Measurements from ENCODE around the gene ASCC3.
A peak's percentile ranks its signal among the peaks of the same experiment; 100 is the strongest.

The ASCC3 gene

DNA sequence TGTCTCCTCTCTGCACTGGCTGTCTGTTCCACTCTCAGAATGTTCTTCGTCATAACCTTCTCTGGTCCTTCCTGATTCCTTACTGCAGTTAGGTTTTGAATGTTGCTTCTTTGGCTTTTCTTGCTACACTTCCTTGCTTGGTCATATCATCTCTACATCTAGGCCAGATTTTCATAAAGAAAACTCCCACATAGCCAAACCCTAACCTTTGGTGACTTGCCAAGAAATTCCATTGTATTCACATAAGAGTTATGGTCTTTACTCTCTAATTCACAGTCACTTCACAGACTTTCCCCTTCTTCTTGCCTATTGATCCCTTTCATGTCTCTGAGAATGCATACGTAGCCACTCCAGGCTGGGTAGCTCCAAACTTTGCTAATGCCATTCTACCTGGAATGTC, 374.5 kb downstream of the ASCC3 start:
- H3K9me3 ChIP-seq (ENCODE audit: control insufficient read depth, low read length), result no peaks in the 10 kb centered on the region
- H3K4me1 ChIP-seq (ENCODE audit: control insufficient read depth, insufficient read depth, low read length, poor library complexity, severe bottlenecking), result peaks cover 4% of the 10 kb centered on the region
- peaks cover 35% of the 10 kb centered on the region for H3K36me3 ChIP-seq (ENCODE audit: control insufficient read depth, insufficient read depth, low read length)
- 94 to 100% methylated on average over 2 of the region's 2 CpGs for WGBS, 2 experiments (ENCODE audit: insufficient coverage in 2 of 2)
- H3K4me3 ChIP-seq (ENCODE audit: extremely low read depth, insufficient read depth, low read length, poor library complexity, severe bottlenecking), result no peak overlapping the region
- H3K27ac ChIP-seq (ENCODE audit: low read depth, low read length, severe bottlenecking), result no peak overlapping the region

- 81 to 86% methylated on average over 2 to 6 of the region's 6 CpGs for WGBS, 2 experiments (ENCODE audit: insufficient coverage in 2 of 2)
- H3K36me3 ChIP-seq (ENCODE audit: control insufficient read depth, insufficient read depth, low read length), result peaks cover 23% of the 10 kb centered on the region
- no peak overlapping the region for H3K4me3 ChIP-seq (ENCODE audit: extremely low read depth, insufficient read depth, low read length, poor library complexity, severe bottlenecking)
- H3K27ac ChIP-seq (ENCODE audit: low read depth, low read length, severe bottlenecking), result peak overlapping the region; percentile 69
- H3K9me3 ChIP-seq (ENCODE audit: control insufficient read depth, low read length), result no peaks in the 10 kb centered on the region
- H3K4me1 ChIP-seq (ENCODE audit: control insufficient read depth, insufficient read depth, low read length, poor library complexity, severe bottlenecking), result peaks cover 4% of the 10 kb centered on the region
Measured at GRCh38 chr6:100504786-100505737, 376.1 kb downstream of the ASCC3 start.

DNA sequence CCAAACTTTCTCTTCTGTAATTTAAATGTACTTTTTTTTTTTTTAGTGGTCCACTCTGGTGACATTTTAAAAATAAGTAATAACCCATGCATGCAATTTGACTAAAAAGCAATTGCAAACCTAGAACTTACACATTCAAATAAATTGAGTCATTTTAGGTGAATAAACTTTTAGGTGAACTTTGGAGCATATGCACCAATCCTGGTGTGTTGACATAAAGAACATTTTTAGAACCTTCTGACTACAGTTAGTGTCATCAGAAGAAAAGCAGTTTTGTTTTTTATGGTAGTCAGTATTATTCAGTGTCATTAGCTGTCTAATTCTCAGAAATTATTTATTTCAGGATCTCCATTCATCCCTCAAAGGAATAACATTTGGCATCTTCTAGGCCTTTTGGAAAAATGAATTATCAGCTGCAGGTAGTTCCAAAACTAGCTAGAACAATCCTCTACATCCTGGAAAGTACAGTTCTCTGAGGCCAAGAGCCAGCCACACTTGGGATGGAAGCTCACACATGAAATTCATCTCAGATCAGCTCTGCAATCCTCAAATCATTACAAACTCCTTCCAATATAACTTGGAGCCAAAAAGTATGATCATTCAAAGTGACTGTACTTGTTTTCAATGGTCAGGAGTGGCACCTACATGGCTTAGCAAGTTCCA, 378.0 kb downstream of the ASCC3 start:
- Histone ChIP-seq H3K9me3 (ENCODE audit: control insufficient read depth, low read length) (no peaks in the 10 kb centered on the region), H3K36me3 (ENCODE audit: control insufficient read depth, insufficient read depth, low read length) (peaks cover 10% of the 10 kb centered on the region), H3K27ac (ENCODE audit: low read depth, low read length, severe bottlenecking) (no peak overlapping the region), H3K4me1 (ENCODE audit: control insufficient read depth, insufficient read depth, low read length, poor library complexity, severe bottlenecking) (peaks cover 4% of the 10 kb centered on the region), H3K4me3 (ENCODE audit: extremely low read depth, insufficient read depth, low read length, poor library complexity, severe bottlenecking) (no peak overlapping the region)

- Histone ChIP-seq H3K4me3 (ENCODE audit: extremely low read depth, insufficient read depth, low read length, poor library complexity, severe bottlenecking) (no peak overlapping the region), H3K4me1 (ENCODE audit: control insufficient read depth, insufficient read depth, low read length, poor library complexity, severe bottlenecking) (no peaks in the 10 kb centered on the region), H3K27ac (ENCODE audit: low read depth, low read length, severe bottlenecking) (no peak overlapping the region), H3K36me3 (ENCODE audit: control insufficient read depth, insufficient read depth, low read length) (no peaks in the 10 kb centered on the region), H3K9me3 (ENCODE audit: control insufficient read depth, low read length) (no peaks in the 10 kb centered on the region)
- 57% methylated on average over 5 of the region's 6 CpGs; no CpG with 5 or more reads in 1 of the 2 experiments for WGBS, 2 experiments (ENCODE audit: insufficient coverage in 2 of 2)
Measured at GRCh38 chr6:100493206-100493888, 387.8 kb downstream of the ASCC3 start.

DNA sequence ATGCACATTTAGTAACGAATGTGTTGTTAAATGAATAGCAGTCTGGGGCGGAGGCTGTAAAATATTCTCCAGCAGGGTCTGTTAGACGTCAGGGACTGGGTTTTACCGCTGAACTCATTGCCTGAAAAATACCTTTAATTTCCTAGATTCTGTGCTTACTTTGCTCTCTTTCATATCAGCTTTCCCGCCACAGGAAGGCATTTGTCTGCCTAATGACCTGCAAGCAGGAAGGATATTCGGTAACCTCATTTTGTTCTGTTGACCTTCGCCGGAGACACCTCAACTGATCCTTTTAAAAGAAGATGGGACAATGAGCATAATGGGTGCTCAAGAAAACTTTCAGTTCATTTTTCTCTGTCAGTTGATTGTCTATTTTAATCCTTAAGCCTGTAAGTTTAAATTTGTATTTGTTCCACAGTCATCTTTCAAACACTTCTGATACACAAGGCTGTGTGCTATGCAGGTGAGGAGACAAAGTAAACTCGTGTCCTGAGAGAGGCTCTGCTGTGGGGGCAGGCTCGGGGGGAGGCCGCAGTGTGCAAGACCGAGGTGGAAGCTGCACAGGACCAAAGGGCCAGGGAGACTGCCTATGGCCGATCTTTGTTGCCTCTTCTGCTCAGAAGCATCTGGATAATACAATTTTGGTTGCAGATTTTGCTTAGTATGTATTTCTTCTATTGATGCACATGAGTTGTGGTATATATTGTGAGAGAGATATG, 389.0 kb downstream of the ASCC3 start:
- H3K4me1 ChIP-seq (ENCODE audit: control insufficient read depth, insufficient read depth, low read length, poor library complexity, severe bottlenecking), result no peaks in the 10 kb centered on the region
- no peaks in the 10 kb centered on the region for H3K36me3 ChIP-seq (ENCODE audit: control insufficient read depth, insufficient read depth, low read length)
- 84 to 88% methylated on average over 8 to 11 of the region's 13 CpGs for WGBS, 2 experiments (ENCODE audit: insufficient coverage in 2 of 2)
- H3K4me3 ChIP-seq (ENCODE audit: extremely low read depth, insufficient read depth, low read length, poor library complexity, severe bottlenecking), result no peak overlapping the region
- no peak overlapping the region for H3K27ac ChIP-seq (ENCODE audit: low read depth, low read length, severe bottlenecking)
- no peaks in the 10 kb centered on the region for H3K9me3 ChIP-seq (ENCODE audit: control insufficient read depth, low read length)

GRCh38 chr6:100490065-100490464, 391.1 kb downstream of the ASCC3 start:
- no peaks in the 10 kb centered on the region for H3K4me1 ChIP-seq (ENCODE audit: control insufficient read depth, insufficient read depth, low read length, poor library complexity, severe bottlenecking)
- WGBS, 2 experiments (ENCODE audit: insufficient coverage in 2 of 2), result 68 to 83% methylated on average over 2 of the region's 2 CpGs

GRCh38 chr6:100488244-100488643, 392.9 kb downstream of the ASCC3 start:
- H3K9me3 ChIP-seq (ENCODE audit: control insufficient read depth, low read length), result no peaks in the 10 kb centered on the region
- H3K4me1 ChIP-seq (ENCODE audit: control insufficient read depth, insufficient read depth, low read length, poor library complexity, severe bottlenecking), result no peaks in the 10 kb centered on the region
- H3K36me3 ChIP-seq (ENCODE audit: control insufficient read depth, insufficient read depth, low read length), result no peaks in the 10 kb centered on the region
- 73 to 97% methylated on average over 2 to 4 of the region's 5 CpGs for WGBS, 2 experiments (ENCODE audit: insufficient coverage in 2 of 2)
- H3K27ac ChIP-seq (ENCODE audit: low read depth, low read length, severe bottlenecking), result no peak overlapping the region
- H3K4me3 ChIP-seq (ENCODE audit: extremely low read depth, insufficient read depth, low read length, poor library complexity, severe bottlenecking), result no peak overlapping the region

More at GRCh38 chr6:100490065-100490464, 391.1 kb downstream of the ASCC3 start:
- H3K9me3 ChIP-seq (ENCODE audit: control insufficient read depth, low read length), result no peaks in the 10 kb centered on the region
- H3K27ac ChIP-seq (ENCODE audit: low read depth, low read length, severe bottlenecking), result no peak overlapping the region
- no peaks in the 10 kb centered on the region for H3K36me3 ChIP-seq (ENCODE audit: control insufficient read depth, insufficient read depth, low read length)
- H3K4me3 ChIP-seq (ENCODE audit: extremely low read depth, insufficient read depth, low read length, poor library complexity, severe bottlenecking), result no peak overlapping the region

DNA sequence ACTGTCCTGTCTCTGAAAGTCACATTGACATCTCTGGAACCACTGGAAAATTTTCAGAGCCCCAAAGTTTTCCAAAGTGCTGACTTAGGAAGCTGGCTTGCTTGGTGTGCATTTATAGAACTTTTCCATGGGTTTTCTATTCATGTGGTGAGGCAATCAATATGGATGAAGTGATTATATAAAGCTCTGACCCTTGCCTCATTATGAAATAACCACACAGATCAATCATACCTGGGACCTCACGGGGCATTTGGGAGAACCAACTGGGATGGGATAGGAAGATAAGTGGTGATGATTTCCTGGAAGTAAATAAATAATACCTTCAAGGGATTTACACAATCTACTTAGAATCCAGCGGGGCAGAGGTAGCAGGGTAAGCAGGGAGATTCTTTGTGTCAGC, 393.5 kb downstream of the ASCC3 start:
- WGBS, 2 experiments (ENCODE audit: insufficient coverage in 2 of 2), result no CpG with 5 or more reads among the region's 2 CpGs
- Histone ChIP-seq H3K9me3 (ENCODE audit: control insufficient read depth, low read length) (no peaks in the 10 kb centered on the region), H3K4me3 (ENCODE audit: extremely low read depth, insufficient read depth, low read length, poor library complexity, severe bottlenecking) (no peak overlapping the region), H3K27ac (ENCODE audit: low read depth, low read length, severe bottlenecking) (no peak overlapping the region), H3K36me3 (ENCODE audit: control insufficient read depth, insufficient read depth, low read length) (no peaks in the 10 kb centered on the region), H3K4me1 (ENCODE audit: control insufficient read depth, insufficient read depth, low read length, poor library complexity, severe bottlenecking) (no peaks in the 10 kb centered on the region)

DNA sequence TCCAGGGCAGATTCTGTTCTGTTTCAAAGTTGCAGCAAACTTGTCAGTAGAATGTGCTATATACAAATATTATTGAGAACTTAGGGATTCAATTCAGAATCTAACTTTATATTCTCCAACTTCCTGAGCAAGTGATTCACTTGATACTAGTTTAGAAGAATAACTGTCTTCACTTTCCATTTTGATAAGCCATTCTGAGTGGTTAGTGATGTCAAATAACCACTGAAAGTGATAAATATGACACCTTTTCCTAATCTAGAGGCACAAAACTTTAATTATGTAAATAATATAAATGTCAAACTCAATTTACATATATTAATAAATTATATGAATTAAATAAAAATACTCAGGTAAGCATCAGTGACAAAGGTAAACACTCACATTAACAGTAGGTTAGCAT, 395.9 kb downstream of the ASCC3 start:
- Histone ChIP-seq H3K4me1 (ENCODE audit: control insufficient read depth, insufficient read depth, low read length, poor library complexity, severe bottlenecking) (no peaks in the 10 kb centered on the region), H3K27ac (ENCODE audit: low read depth, low read length, severe bottlenecking) (no peak overlapping the region), H3K4me3 (ENCODE audit: extremely low read depth, insufficient read depth, low read length, poor library complexity, severe bottlenecking) (no peak overlapping the region), H3K9me3 (ENCODE audit: control insufficient read depth, low read length) (no peaks in the 10 kb centered on the region), H3K36me3 (ENCODE audit: control insufficient read depth, insufficient read depth, low read length) (no peaks in the 10 kb centered on the region)

DNA sequence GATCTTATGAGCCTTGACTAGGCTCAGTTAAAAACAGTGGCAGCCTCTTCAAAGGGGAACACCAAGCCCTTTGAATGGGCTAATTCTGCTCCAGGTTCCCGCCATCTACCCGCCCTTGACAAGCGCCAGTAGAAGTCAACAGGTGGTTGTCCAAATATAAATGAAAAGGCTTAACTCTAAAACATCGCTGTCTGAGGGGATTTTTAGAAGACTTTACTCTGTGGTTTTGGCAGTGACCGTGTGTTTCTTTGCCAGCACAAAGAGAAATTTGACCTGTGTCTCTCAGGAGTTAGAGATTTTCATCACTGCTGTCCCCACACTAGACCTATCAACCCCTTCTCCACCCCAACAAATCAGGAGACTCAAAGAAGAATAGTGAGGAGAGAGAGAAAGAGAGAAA, 396.7 kb downstream of the ASCC3 start:
- no peaks in the 10 kb centered on the region for H3K9me3 ChIP-seq (ENCODE audit: control insufficient read depth, low read length)
- 84 to 96% methylated on average over 3 of the region's 5 CpGs for WGBS, 2 experiments (ENCODE audit: insufficient coverage in 2 of 2)
- H3K36me3 ChIP-seq (ENCODE audit: control insufficient read depth, insufficient read depth, low read length), result no peaks in the 10 kb centered on the region
- no peak overlapping the region for H3K4me3 ChIP-seq (ENCODE audit: extremely low read depth, insufficient read depth, low read length, poor library complexity, severe bottlenecking)
- no peaks in the 10 kb centered on the region for H3K4me1 ChIP-seq (ENCODE audit: control insufficient read depth, insufficient read depth, low read length, poor library complexity, severe bottlenecking)
- no peak overlapping the region for H3K27ac ChIP-seq (ENCODE audit: low read depth, low read length, severe bottlenecking)

All from mesodermal cell (in vitro differentiated cells).